ENCODE measurements around the gene MT1B. TPM values are rescaled to one million over a fixed set of nuclear protein-coding genes. Genes with fewer than 3 reads are reported as not detected.

MT1B gene
- total and polyA plus RNA-seq, 2 of the 13 experiments (the other 11 are each of a cell fraction or from before 2014, with no cell fraction given): 0.89 TPM; not detected in 1

- no peaks in the 10 kb centered on the region for H3K79me2 ChIP-seq (ENCODE audit: insufficient read depth, low read length)
- H3K27ac ChIP-seq (ENCODE audit: extremely low read length, insufficient read depth, low read length): no peak overlapping the region
- 40% methylated on average over 2 of the region's 2 CpGs for WGBS (ENCODE audit: low lambda C conversion rate)
- no peak overlapping the region for H2AFZ ChIP-seq (ENCODE audit: low read length)
- ATAC-seq (no peak), FAIRE-seq (no peak), DNase-seq (ENCODE audit: low spot score) (no peak)
- ChIA-PET CTCF (ENCODE audit: low intra/inter-chr PET ratio, low total read pairs) (no interaction called here), POLR2A (no interaction called here)
- no TSS peak for BruUV-seq (replicated peaks)
- peaks cover 25% of the 10 kb centered on the region for H3K4me1 ChIP-seq (ENCODE audit: insufficient read depth, low read length)
- H3K27me3 ChIP-seq (ENCODE audit: control insufficient read depth in 1 of 2, insufficient read depth in 2 of 2, low read length in 2 of 2): peaks cover 9 to 46% of the 10 kb centered on the region in 2 experiments; a peak in 4 of 5 replicates
- no peaks in the 10 kb centered on the region for H4K20me1 ChIP-seq (ENCODE audit: insufficient read depth, low read length)
- intact Hi-C loops (cut with micrococcal nuclease; ENCODE audit: unreplicated experiment) (no loop called here), in situ Hi-C loops (cut with HindIII; ENCODE audit: extremely low pct_ligation_motif_present, low pct_unique_long_range_greater_than_20kb) (no loop called here)
- no peak overlapping the region for H3K4me3 ChIP-seq (replicated peaks in 1 of 3; ENCODE audit: insufficient read depth in 1 of 3, low read depth in 2 of 3, low read length in 3 of 3)
- no peak overlapping the region for H3K4me2 ChIP-seq (ENCODE audit: low read depth, low read length)
- no peaks in the 10 kb centered on the region for H3K36me3 ChIP-seq (replicated peaks in 1 of 2; ENCODE audit: control insufficient read depth in 1 of 2, insufficient read depth in 2 of 2, low read length in 2 of 2)
- no peak overlapping the region for H3K9ac ChIP-seq (ENCODE audit: insufficient read depth, low read depth, low read length)
- no peaks in the 10 kb centered on the region for H3K9me3 ChIP-seq (ENCODE audit: low read length)
- no peak for TF ChIP-seq KDM3A (CRISPR knock-in tag; IDR thresholded peaks at IDR 0.05; ENCODE audit: low read depth)
- no peak for TF ChIP-seq KDM4B (CRISPR knock-in tag; IDR thresholded peaks at IDR 0.05)
- TF ChIP-seq CTCF (CRISPR knock-in tag; IDR thresholded peaks at IDR 0.05): no peak
- TF ChIP-seq MIER3 (CRISPR knock-in tag; IDR thresholded peaks at IDR 0.05; ENCODE audit: borderline replicate concordance): no peak
- no peak for TF ChIP-seq ETV6 (CRISPR knock-in tag; conservative IDR thresholded peaks at IDR 0.05)
- TF ChIP-seq ZNF253 (CRISPR knock-in tag; IDR thresholded peaks at IDR 0.05; ENCODE audit: borderline replicate concordance): no peak
- no peak for TF ChIP-seq ZNF792 (CRISPR knock-in tag; IDR thresholded peaks at IDR 0.05)
- no peak for TF ChIP-seq ZHX2 (IDR thresholded peaks at IDR 0.05; ENCODE audit: low read depth)
- no peak for TF ChIP-seq ZHX2 (CRISPR knock-in tag; IDR thresholded peaks at IDR 0.05; ENCODE audit: borderline replicate concordance)
- TF ChIP-seq JUND (CRISPR knock-in tag; IDR thresholded peaks at IDR 0.05): no peak
- no peak for TF ChIP-seq ARID2 (CRISPR knock-in tag; IDR thresholded peaks at IDR 0.05; ENCODE audit: borderline replicate concordance)
- TF ChIP-seq SP1 (IDR thresholded peaks at IDR 0.05): no peak
- TF ChIP-seq SP1 (CRISPR knock-in tag; IDR thresholded peaks at IDR 0.05): no peak
- no peak for TF ChIP-seq REST (IDR thresholded peaks at IDR 0.05; ENCODE audit: borderline replicate concordance in 1 of 2, low read depth in 1 of 2, low read length in 2 of 2)
- TF ChIP-seq SPEN (CRISPR knock-in tag; IDR thresholded peaks at IDR 0.05; ENCODE audit: low read depth): no peak
These were observed 2.4 kb upstream of the MT1B start for GRCh38 chr16:56649271-56649670.
